GM18499 (cell line): ENCODE results near the gene SLC25A26.

ENCODE experiments used
- ATAC-seq: cut with Tn5 transposase; IDR thresholded peaks from one replicate; pipeline ENCODE4 v1.9.1; 2021; ENCODE audit warnings: moderate number of reproducible peaks; ENCODE audit not compliant: insufficient read depth, unreplicated experiment

Gene SLC25A26

GRCh38 chr3:66362541-66362941 lies 141.7 kb downstream of the SLC25A26 start:
- no peak for ATAC-seq

DNA sequence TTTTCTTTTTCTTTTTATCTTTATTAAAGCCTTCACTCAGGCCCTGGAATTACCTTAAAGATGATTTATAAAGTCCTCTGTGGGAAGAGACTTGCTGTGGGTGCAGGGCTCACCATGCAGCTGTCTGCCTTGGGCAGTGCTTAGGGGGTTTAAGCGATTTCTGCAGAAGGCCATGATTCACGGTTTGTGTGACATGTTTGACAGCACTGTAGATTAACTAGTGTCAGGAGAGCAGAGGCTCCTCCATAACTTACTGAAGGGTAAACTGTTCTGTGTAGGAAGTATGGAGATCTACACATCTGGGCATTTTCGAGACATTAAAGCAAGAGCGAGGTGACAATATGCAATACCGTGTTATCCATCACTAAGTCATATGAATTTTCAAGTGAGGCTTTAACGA lies 142.3 kb downstream of the SLC25A26 start:
- ATAC-seq = no peak

DNA sequence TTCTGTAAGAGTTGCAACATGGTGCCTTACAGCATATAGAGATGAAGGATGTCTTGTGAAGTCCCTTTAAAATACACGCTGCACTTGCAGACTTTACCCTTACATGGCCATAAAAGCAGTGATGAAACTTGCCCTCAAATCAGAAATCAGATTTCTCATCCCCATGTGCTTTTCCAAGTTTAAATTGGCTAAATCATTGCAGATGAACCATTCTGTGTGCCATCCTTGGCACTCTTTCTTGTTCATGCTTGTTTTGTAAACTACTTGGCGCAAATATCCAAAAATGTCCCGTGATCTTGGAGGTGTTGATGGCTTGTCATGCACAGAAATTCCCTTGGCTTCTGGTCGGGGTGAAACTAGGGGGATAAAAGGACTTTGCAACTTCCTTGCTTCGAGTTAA lies 144.3 kb downstream of the SLC25A26 start:
- ATAC-seq = no peak

DNA sequence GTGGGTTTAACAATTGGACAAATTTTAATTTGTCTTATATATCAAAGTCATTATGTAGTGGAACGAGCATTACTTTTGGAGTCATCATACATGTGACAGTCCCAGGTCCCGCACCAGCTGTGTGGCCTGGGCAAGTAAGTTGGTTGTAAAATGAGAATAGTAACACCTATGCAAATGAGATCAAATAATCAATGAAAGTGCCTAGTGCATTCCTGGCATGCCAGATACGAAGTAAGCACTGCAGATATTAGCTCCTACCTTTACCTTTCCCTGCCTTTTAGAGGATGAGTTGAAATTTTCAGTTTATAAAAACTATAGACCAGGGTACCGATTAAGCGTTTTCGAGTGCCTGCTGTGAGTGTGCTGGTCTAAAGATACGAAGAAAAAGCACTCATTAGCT lies 145.9 kb downstream of the SLC25A26 start:
- ATAC-seq = no peak

DNA sequence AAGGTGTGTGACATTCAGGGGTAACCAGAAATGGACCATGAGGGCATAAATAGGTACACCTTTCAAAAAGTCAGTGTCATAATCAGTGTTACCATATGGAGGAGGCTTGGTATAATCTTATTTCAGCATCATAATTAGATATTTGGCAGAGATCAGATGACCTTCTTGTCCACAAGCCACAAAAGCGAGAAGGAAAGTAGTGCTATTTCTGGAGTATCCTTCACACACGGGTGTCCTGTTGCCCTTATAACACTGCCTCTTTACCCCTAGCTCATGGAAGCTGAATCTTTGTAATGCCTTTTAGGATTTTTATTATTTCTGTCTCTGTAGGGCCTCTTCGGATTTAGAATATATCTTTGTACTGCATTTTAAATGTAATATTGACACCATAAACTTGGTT lies 147.2 kb downstream of the SLC25A26 start:
- no peak for ATAC-seq

DNA sequence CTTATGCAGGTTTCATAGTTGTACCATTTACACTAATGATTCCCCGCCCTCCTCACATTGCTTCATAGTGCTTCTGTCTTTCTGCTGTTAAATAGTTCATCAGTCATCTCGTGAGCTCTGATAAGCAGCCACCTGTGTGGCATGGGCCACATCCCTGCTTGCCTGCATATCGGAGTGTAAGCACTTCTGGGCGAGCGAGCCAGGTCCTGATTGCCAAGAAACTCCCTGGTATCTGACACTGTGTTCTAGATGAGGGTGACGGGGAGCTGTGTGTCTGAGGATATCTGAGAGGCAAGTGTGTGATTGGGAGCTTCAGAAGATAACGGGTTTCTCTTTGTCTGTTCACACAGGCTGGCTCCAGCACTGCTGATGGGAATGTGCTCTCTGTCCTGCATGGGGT lies 149.4 kb downstream of the SLC25A26 start:
- no peak for ATAC-seq

DNA sequence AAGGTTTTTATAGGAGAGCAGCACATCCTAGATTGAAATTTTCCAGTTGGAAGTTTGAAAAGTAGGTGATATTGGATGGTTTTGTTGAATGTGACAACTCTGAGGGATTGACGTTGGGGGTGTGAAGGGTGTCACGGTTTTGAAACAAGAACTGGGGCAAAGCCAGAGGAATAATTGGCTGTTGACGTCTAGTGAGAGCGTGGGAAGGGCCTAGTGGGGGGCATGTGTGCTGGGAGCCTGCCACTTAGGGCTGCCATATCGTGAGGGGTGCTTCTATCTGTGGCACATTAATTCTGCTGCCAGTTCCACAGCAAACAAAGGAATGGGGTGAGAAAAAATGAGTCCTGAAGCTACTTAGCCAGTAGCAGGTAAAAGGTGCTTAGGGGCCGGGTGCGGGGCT lies 150.6 kb downstream of the SLC25A26 start:
- no peak for ATAC-seq

GRCh38 chr3:66372681-66373350 lies 152.0 kb downstream of the SLC25A26 start:
- no peak for ATAC-seq

DNA sequence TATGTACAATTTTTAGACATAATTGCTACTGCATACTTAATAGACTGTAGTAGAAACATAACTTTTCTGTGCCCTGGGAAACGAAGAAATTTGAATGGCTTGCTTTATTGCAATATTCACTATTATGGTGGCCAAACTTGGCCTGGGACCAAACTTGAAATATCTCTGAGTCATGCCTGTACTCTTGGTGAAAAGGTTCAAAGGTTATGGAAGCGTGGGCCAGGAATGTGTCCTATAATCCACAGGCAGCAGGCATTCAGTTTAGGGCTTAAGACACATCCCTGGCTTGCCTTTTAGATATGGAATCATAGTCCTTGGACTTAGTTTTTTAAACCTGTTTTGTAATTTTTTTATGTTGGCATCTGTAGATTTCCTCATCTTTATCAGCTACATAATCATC lies 155.8 kb downstream of the SLC25A26 start:
- ATAC-seq = no peak

- no peak for ATAC-seq
Observed at GRCh38 chr3:66377800-66378199, 157.0 kb downstream of the SLC25A26 start.

DNA sequence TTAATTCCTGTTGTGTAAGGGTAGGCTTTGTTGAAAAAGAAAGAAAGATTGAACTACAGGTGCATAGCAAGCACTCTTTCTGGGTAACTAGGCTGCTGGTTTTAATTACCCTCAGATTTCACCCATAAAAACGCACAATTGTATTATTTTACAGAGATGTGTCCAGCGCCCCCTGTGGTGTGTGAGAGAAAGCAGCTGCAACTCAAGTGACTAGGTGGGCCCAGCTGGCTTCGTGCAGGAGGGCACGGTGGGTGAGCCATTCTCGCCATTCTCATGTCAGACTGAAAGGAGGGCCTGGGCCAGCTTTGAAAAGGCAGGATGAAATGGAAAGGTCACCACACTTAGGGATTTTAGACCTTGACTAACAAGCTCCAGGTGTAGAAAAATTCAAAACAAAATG lies 157.5 kb downstream of the SLC25A26 start:
- ATAC-seq = no peak

- no peak for ATAC-seq
Observed at GRCh38 chr3:66379565-66379964, 158.8 kb downstream of the SLC25A26 start.

DNA sequence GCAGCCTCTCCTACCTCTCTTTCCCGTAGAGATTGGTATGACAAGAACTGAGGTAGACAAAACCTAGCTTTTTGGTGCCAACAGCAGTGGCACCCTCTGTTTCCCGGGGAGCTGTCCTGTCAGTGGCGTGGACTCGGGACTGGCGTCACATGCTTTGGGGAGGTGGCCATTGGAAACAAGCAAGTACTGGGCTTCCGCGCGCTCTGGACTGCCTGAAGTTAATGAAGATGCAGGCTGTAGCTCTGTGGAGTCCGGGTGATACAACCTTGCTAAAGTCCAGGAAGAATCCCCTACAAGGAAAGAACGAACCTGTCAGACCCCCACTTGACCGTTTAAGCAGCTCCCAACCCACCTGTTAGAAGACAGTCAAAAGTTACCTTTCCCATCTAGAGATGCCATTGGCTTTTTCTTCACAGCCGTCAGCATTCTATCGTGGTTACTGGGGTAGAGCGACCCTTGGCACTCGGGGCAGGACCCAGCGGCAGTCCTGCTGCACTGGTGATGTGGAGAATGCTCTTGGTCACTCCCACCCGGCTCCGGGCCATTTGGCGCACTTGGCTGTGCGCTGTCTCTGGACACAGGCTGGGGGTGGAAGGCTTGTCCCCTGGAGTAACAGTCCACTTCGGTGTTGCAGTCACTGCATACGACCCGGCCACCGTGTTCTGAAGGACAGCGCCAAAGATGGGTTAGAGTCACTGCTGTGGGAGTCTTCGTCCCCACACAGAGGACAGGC lies 159.6 kb downstream of the SLC25A26 start:
- no peak for ATAC-seq

GRCh38 chr3:66381626-66382025 lies 160.8 kb downstream of the SLC25A26 start:
- no peak for ATAC-seq

- ATAC-seq = no peak
Observed at GRCh38 chr3:66382142-66382541, 161.3 kb downstream of the SLC25A26 start.

- no peak for ATAC-seq
Observed at GRCh38 chr3:66383023-66383422, 162.2 kb downstream of the SLC25A26 start.

- ATAC-seq = no peak
Observed at GRCh38 chr3:66383998-66384745, 163.4 kb downstream of the SLC25A26 start.

GRCh38 chr3:66385066-66385465 lies 164.3 kb downstream of the SLC25A26 start:
- ATAC-seq = no peak

GRCh38 chr3:66386011-66386924 lies 165.5 kb downstream of the SLC25A26 start:
- peak; percentile 67 for ATAC-seq

DNA sequence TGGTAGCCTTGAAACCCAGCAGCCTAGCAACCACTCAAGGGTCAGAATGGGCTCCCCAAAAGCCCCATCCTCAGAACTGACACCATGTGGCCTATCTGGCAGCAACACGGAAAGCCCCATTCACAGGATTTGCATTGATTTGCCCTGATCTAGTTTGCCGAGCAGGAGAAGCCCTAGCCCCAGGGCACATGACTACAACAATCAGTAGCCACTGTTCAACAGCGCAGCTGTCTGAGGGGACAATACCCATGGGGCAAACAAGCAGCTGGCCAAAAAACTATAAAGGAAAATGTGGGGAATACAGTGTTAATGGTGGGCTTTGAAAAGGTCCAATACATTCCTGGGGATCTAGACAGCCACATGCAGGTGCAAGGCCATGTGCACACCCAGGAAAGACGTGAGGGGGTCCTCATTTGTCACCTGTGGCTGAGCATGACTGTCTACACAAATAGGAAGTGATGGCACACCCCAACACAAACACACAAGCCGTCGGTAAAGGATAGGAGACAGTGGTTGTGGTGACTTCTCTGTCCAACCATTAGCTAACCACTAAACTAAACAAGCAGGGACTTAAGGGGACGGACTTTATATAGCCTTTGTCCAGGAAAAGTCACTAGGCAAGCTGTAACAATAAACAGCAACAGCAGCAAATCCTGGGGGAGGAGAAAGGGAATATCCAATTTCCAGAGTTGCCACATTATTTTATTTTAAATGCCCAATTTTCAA lies 166.3 kb downstream of the SLC25A26 start:
- ATAC-seq = peak; percentile 27
